Hematopoietic multipotent progenitor cell treated with erythropoietin and hydrocortisone succinate and interleukin-3 and kit ligand, for 4 days (in vitro differentiated cells): Measurements from ENCODE around the gene CFI.
A peak's percentile ranks its signal among the peaks of the same experiment; 100 is the strongest.

Experiments
- DNase-seq: peaks from one replicate; pipeline ENCODE4 v3.0.0-alpha.2; 2015

Gene CFI

DNA sequence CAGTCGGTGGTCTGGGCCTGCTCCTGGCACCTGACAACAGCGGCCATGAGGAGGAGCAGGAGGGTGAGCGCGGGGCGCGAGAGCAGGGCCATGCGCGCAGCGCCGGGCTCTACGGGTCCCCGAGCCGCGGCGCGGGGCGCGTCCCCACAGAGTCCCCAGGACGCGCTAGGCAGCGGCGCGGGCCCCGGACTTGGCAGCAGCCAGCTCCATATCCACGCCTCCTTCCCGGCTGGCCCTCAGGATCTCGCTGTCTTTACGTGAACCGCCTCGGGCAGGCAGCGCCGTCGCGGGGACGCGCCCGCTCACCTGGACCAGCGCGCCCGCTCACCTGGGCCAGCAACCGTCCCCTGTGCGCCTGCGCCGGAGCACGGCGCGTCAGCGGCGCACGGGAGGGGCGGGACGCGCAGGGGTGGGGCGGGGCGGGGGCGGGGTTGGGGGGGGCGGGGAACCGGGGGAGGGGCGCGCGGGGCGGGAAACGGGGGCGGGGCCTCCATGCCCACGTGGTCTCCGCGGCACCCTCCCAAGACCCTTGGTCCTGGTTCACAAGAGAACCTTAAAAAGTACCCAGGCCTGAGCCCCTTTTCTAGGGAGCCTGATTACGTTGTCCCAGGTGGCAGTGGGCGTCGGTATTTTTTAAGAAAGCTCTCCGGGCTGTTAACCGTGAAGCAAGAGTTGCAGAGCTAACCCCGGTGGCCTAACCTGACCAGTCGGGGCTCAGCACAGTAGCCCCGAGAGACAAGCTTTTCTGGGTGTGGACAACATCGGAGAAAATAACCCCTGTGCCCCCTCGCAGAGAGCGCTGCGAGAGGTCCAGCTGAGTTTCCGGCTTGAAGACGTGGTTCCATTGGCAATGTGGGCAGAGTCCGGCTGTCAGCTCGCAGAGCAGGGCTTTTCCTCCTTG, 71.8 kb downstream of the CFI start, which contains the start of gene PLA2G12A:
TSS of gene PLA2G12A (minus strand) at position 353 of the 901 bp plus-strand sequence. CDS start at position 92, 261 bp downstream.
- peak; percentile 83 for DNase-seq

DNA sequence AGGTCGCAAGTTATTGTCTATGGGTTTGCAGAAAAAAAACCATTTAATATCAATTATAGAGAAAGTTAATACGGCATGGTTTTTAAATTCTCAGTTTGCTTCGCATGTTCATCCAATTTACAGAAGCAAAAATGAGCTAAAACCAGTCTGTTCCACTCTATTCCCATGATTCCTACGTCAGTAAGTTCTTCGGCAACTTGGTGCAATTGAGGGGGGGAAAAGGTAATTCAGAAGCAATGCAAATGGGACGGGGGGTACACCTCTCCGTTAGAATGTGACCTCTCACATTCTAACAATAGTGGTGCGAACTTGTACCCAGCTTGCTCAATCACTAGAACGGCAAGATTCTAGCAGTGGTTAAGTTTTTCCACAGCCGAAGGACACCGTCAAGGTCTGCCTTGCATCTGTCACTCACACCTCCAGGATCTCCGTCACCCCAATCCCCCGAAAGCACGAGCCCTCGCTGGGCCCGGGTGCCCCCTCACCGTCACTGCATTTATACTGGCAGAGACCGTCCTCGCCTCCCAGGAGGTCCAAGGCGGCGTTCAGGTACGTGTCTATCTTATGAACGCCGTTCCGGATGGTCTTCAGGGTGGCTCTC, 72.6 kb downstream of the CFI start:
- DNase-seq, result peak; percentile 50

DNA sequence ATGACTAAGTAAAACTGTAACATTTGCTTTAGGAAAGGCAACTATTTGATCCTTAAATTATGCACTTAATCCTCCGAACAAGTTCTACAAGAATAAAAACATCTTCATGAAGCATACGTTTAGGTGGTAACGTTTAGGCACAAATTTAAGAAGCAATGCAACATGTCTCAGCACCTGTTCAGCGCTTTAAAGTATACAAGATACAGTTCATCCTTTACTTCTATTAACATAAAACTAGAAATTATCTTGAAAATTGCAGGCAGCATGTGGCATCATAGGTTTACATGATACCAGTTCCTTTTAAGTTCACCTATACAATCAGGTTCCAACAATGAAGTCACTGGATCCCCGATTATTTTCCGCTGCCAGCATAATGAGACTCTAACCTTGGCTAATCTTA, 73.4 kb downstream of the CFI start:
- DNase-seq, result no peak

DNA sequence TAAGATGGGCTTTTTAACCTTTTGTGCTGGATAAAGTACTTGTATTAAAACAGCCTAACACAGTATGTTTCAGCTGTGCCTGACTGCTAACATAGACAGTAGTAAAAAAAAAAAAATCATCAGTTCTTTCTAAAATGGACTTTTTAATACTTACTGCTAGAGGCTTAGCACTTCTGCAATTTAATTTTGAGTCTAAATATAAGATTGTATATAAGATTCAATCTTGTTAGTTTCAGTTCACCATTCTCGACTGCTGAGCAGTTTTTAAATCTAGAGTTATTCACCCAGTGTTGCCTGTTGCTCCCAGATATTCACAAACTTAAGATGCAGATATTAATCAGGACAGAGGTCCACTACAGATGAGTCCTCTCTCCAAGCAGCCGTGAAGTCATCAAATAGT, 78.7 kb downstream of the CFI start:
- DNase-seq, result no peak

DNA sequence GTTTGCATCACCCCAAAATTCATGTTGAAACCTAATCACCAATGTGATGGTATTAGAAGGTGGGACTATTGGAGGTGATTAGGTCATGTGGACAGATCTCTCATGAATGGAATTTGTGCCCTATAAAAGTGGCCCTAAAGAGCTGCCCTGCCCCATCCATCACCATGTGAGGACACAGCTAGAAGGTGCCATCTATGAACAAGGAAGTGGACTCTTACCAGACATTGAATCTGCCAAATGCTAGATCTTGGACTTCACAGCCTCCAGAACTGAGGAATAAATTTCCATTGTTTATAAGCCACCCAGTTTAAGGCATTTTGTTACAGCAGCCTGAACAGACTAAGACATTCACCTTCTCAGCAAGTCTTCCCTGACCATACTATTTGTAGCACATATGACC, 79.4 kb downstream of the CFI start:
- DNase-seq, result no peak

DNA sequence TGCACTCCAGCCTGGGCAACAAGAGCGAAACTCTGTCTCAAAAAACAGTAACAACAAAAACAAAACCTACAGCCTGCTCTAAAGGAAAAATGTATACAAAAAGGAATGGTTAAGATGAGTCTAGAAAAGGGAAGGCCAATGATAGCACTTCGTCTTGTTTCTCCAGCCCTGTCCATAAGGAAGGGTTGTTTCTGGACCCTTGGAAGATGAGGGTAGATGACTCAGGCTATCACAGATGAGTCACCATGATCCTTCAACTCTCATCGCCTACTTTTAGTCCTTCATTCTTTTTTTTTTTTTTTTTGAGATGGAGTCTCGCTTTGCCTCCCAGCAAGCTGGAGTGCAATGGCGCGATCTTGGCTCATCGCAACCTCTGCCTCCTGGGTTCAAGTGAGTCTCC, 80.8 kb downstream of the CFI start:
- DNase-seq, result no peak

DNA sequence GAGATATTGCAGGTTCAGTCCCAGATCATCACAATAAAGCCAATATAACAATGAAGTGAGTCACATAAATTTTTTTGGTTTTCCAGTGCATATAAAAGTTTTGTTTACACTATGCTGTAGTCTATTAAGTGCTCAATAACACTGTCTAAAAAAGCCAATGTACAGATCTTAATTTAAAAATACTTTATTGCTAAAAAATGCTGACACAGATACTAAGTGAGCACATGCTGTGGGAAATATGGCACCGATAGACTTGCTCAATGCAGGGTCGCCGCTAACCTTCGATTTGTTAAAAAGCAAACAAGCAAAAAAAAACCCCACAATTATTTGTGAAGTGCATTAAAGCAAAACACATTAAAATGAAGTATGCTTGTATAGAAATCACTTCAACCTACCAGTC, 82.2 kb downstream of the CFI start:
- DNase-seq, result no peak

DNA sequence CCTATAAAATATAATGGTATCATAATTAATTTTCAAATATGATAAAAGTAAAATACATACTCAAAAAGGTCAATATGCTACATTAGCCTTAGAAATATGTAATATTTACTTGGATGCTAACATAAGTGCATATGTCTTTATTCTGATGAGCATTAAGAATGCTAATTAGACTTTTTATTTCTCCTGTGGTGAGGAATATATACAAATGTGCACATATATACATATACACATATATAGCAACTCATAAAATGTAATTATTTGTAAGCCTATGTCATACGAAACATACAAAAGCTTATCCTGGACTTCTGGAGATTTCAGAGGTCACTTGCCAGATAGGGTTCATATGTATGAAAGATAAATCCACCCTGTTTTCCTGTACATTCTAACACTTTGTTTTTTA, 83.0 kb downstream of the CFI start:
- no peak for DNase-seq

DNA sequence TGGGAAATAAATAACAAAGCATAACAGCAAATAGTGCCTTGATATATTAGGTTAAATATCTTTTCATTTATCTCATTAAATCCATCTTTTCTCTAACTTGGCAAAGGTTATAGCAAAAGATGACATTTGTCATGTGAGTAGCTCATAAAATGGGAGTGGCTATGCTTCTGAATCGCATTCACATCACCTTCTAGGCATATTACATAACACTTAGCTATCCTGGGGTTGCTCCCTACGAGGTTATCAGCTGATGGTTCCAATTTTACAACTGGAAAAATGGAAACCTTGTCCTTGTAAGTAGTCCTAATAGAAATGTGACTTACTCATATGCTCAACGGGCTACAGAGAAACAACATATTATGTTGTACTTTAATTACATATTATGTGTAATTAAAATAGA, 88.3 kb downstream of the CFI start:
- DNase-seq, result no peak

DNA sequence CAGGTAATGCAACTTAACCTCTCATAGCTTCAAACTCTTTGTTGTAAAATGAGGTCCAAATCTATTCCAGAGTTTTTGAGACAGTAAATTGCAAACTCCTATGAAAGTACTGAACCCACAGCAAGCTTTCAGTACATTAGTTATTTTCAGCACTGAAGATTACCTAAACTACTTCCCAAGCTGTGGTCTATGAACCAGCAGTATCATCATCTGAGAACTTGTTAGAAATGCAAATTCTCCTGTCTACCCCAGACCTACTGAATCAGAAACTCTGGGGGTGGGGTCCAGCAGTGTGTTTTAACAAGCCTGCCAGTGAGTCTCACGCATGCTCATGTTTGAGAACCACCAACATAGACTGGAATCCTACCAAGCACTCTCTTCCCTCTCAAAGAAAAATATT, 92.8 kb downstream of the CFI start:
- DNase-seq, result no peak

DNA sequence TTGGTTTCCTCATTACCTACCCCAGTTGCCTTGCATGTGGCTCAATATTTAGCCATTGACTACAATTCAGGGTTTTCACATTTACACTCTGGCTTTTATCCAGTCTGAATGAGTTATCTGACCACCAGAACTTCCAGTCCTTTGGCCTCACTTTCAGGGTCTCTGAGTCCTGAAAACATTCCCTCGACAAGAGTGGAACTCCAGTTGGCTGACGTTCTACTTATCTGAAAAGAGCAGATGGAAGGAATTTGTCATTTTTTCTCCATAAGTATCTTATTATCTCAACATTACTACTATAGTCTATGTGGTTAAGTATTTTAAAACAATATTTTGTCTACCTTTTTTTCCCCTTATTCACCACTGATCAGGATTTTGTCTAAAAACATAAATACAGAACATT, 93.4 kb downstream of the CFI start:
- no peak for DNase-seq

DNA sequence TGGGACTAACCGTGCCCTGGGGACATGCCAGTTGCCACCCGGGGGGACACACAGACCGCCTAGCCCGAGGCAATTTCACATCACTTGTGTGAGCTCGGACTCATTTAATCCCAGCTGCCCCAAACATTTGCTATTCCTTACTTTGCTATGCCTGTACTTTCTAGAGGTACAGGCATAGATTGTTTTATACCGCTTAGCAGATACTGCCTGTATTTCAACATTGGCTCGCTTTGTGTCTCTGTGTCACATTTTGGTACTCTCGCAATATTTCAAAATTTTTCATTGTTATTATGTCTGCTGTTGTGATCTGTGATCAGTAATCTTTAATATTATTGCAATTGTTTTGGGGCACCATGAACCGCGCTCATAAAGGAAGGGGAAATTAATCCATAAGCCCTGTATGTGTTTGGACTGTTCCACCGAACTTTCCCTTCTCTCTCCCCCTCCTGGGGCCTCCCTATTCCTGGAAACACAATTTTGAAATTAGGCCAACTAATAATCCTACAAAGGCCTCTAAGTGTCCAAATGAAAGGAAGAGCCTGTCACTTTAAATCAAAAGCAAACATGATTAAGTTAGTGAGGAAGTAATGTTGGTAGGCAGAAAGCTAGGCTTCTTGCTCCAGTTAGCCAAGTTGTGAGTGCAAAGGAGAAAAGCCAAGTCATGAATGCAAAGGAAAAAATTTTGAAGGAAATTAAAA, 98.0 kb downstream of the CFI start:
- DNase-seq, result peak; percentile 56

DNA sequence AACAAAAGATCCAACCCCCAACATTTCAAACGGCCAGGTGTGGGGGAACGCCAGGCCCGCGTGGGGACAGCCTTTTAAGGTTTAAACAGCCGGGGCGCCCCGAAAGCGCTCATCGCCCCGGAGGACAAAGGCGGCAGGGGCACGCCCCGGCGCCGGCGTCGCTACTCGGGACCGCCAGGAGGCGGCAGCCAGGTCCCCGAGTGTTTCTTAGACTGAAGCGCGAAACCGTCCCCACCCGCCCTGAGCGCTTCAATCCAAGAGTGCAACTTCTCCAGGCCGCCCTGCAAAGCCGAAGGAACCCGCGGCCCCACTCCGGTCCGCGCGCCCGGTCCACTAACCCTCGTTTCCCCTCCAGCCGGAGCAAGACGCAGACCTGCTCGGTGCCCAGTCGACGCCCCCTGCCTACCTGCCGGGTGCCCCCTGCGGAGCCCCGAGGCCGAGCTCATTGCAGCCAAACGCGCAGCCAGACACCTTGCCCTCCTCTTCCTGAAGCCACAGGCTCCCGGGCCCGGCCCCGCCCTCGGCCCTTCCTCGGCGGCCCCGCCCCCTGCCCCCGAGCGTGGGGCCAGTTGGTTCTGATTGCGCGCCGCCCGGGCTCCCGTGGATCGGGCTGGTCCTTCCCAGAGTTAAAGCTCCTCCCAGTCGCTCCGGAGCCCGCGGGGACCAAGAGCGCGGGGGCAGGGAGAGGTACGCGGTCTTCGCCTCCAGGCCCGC, 98.7 kb downstream of the CFI start, which contains the start of gene CASP6:
TSS of gene CASP6 (minus strand) at position 496 of the 714 bp plus-strand sequence. CDS start at position 446, 50 bp downstream.
- peak; percentile 94 for DNase-seq

DNA sequence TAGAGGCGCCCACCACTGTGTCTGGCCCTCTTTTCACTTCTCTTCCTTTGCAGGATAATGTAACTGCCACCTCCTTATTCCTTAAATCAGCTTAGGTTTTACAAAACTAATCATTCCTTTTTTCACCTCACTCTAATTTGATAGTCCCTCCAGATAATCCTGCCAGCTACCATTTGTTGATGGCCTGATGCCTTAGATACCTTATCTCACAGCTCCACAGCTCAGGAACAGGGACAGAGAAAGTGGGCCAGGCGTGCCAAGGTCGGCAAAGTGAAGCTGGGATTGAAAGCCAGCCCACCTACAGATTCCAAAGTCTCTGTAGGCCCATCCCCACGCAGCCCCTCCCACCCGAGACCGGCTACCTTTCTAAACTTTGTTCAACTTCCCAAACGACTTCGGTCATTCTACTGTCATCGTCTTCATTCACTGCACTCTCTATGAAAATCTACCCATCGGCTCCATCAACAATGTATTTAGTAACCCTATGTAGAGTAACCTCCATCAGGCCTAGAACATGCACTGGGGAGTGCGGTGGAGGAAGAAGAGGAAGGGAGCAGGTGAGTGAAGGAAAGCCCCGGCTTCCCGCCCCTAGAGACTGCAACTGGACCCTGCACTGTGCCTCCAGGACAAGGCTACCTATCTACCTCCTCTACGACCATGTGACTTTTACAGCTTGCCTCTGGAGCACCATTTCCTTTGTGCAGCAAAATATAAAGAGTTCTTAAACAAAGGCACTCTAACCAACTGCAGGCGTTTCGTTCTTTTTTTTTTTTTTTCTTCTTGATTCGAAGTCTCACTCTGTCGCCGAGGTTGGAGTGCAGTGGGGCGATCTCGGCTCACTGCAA, 100.0 kb downstream of the CFI start:
- peak; percentile 43 for DNase-seq

DNA sequence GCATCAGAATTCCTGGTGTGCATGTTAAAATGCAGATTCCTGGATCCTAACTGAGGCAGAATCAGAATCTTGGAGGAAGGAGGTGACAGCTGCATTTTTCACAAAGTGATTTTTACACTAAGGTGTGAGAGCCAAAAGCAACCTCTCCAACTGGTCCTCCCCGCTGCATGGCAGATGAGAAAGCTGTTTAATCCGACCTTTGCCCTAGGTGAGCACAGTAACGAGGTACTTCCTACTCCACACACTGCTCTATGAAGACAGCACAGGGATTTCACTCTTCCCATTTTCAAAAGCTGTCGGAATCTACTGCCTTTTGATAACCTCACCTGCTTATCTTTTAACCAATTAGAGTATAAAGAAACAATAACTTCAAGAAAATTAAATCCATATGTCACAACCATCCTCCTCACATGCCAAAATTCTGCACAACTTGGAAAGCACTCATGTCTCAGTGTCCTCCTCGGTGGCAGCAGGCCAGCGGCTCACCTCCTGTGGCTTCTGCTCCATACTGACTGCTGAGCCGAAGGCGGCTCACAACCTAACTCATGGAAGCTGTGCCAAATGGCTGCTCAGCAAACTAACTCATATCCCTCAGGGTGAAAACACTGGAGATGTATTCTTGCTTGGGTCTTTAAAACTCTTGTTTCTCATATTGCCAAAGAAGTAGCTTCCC, 102.1 kb downstream of the CFI start:
- no peak for DNase-seq

DNA sequence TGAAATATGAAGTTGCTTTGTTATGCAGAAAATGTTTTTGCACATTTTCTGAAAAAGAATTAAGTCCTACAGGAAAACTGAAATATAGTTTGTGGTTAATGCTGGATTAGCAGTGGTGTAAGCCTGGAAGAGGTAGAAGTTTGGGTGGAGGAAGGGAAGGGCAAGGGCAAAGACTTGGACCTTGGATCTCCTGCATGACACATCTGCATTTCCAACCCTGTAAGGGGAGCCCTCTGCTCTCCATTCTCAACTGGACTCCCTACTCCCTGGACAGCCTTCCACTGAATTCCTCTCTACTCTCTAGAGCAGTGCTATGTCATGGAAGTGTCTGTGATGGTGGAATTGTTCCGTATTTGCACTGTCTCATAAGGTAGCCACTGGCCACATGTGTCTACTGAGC, 103.1 kb downstream of the CFI start:
- DNase-seq, result no peak

DNA sequence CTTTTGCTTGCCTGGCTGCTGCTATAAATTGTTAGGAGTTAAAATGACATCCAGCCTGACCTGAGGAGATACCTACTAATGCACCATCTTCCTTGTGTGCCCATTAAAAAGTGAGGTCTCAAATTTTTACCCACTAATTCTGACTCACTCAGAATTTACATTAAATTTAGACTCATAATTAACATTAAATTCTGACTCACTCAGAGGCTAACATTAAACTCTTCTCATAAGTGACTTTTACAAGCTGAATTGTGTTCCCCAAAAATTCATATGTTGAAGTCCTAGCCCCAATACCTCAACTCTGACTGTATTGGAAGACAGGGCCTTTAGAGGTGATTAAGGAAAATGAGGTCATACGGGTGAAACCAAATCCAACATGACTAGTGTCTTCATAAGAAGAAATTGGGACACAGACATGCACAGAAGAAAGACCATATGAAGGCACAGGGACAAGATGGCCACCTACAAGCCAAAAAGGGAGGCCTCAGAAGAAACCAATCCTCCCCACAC, 110.3 kb downstream of the CFI start:
- DNase-seq, result no peak
